K562 (cell line): ENCODE data around the gene ABCB9.

Experiments
- ILK ChIP-seq: fragments of 450-650 bp; IDR thresholded peaks from 2 replicates; pipeline ENCODE4 v1.6.1; 2016; ENCODE audit warnings: missing genetic modification characterization, low read depth, mild to moderate bottlenecking, missing compliant biosample characterization, moderate library complexity, borderline replicate concordance
- TRIM24 ChIP-seq, 2 experiments: fragments of 450-650 bp; IDR thresholded peaks; 2 replicates each; pipeline ENCODE4 v1.6.1; 2016

DNA sequence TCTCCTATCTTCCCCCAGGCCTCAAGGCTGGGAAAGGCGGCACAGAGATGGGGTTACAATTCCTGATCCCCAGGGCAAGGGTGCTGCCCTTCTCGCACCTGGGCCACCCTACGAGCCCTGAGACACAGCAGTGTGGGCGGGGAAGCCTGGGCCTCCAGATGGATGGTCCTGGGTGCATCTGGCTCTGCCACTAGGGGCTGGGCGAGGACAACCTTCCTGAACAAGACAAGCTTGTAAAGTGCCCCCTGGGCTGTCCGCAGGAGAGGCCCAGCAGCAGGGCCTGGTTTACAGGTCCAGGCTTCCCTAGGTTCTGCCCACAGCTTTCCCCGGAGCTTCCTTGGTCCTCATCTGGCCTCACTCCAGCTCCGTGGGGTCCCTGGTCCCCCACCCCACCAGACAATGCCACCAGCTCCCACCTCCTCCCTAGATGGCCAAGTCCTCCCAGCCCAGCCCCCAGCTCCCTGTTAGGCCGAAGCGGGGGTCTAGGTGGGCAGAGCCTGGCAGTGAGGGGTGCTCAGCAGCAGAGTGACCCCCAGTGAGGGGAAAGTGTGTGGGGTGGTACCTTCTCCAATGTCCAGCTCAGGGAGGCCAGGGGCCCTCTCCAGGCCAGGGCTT is 23.1 kb upstream of the ABCB9 start:
- no peak for TF ChIP-seq ILK (tag)
- no peak for TF ChIP-seq TRIM24 (IDR thresholded peaks at IDR 0.05)
